PC-9 (cell line): Measurements from ENCODE around the gene TCIRG1. TPM values are rescaled to one million over a fixed set of nuclear protein-coding genes. Genes with fewer than 3 reads are reported as not detected.

Experiments
- BruUV-seq: library from RNA; stranded (reverse); fragments of 400-500 nt; replicated peaks from 2 replicates; lab custom pipeline; 2021; lab: Mats Ljungman, UMichigan
- CTCF ChIA-PET: fragments of 300-600 bp; sonication (Branson Sonifier 250); formaldehyde crosslinking; loops from one replicate; lab custom pipeline; 2022; ENCODE audit warnings: antibody characterized with exemption; lab: Charles Lee
- POLR2A ChIA-PET: fragments of 300-600 bp; sonication (Branson Sonifier 250); formaldehyde crosslinking; loops from one replicate; lab custom pipeline; 2022; ENCODE audit warnings: antibody characterized with exemption; ENCODE audit not compliant: unreplicated experiment; lab: Charles Lee
- DNase-seq, 2 experiments: peaks; one replicate each; pipeline versions ENCODE4 v3.0.0 to v3.0.0-alpha.2; 2015 to 2022; ENCODE audit warnings: mixed read lengths in 1 of 2
- H2AFZ ChIP-seq: fragments of 200-600 bp; sonication (generic); 2 replicates; pipeline ENCODE4 v1.8.1; 2017; ENCODE audit warnings: antibody characterized with exemption
- H3F3A ChIP-seq: fragments of 200-600 bp; sonication (generic); 2 replicates; pipeline ENCODE4 v1.8.1; 2017; ENCODE audit warnings: antibody characterized with exemption, mild to moderate bottlenecking, low read depth; ENCODE audit not compliant: insufficient read depth
- H3K27ac ChIP-seq: fragments of 200-600 bp; sonication (generic); 2 replicates; pipeline ENCODE4 v1.6.1; 2016; ENCODE audit warnings: mixed run types
- H3K27me3 ChIP-seq: fragments of 200-600 bp; sonication (generic); 2 replicates; pipeline ENCODE4 v1.6.1; 2016; ENCODE audit warnings: low read depth, mixed run types; ENCODE audit not compliant: insufficient read depth
- H3K36me3 ChIP-seq: fragments of 200-600 bp; sonication (generic); 2 replicates; pipeline ENCODE4 v1.6.1; 2016; ENCODE audit warnings: low read depth, mixed run types
- H3K4me1 ChIP-seq: fragments of 200-600 bp; sonication (generic); replicated peaks from 2 replicates; pipeline ENCODE4 v1.6.1; 2016; ENCODE audit warnings: mixed run types; ENCODE audit not compliant: insufficient read depth
- H3K4me2 ChIP-seq: fragments of 200-600 bp; sonication (generic); 2 replicates; pipeline ENCODE4 v1.6.1; 2017; ENCODE audit warnings: mixed run types
- H3K4me3 ChIP-seq: fragments of 200-600 bp; sonication (generic); 2 replicates; pipeline ENCODE4 v1.6.1; 2016; ENCODE audit warnings: mixed run types
- H3K79me2 ChIP-seq: fragments of 200-600 bp; sonication (generic); 2 replicates; pipeline ENCODE4 v1.6.1; 2017; ENCODE audit warnings: low read depth, mixed run types
- H3K9me2 ChIP-seq: fragments of 200-600 bp; sonication (generic); 2 replicates; pipeline ENCODE4 v1.8.1; 2017; ENCODE audit warnings: mild to moderate bottlenecking; ENCODE audit not compliant: insufficient read depth
- H3K9me3 ChIP-seq: fragments of 200-600 bp; sonication (generic); 2 replicates; pipeline ENCODE4 v1.8.1; 2016; ENCODE audit warnings: low read depth; ENCODE audit not compliant: insufficient read depth
- H4K20me1 ChIP-seq: fragments of 200-600 bp; sonication (generic); 2 replicates; pipeline ENCODE4 v1.8.1; 2017; ENCODE audit not compliant: insufficient read depth
- EZH2 ChIP-seq: fragments of 200-600 bp; sonication (generic); IDR thresholded peaks from 2 replicates; pipeline ENCODE4 v1.8.0; 2017; ENCODE audit warnings: antibody characterized with exemption, low read depth
- intact Hi-C: fragments of 100-400 bp; cut with micrococcal nuclease; formaldehyde crosslinking; loops from one replicate; pipeline ENCODE4 v1.10.0; 2022; ENCODE audit not compliant: unreplicated experiment
- total RNA-seq: library from RNA; stranded (reverse); gene quantifications from 2 replicates; pipeline ENCODE4 v1.2.3, GENCODE V29; 2021
- TF ChIP-seq, protein P1 (sequence below): fragments of 200-600 bp; sonication (generic); conservative IDR thresholded peaks from 2 replicates; pipeline ENCODE4 v1.6.1; 2017; ENCODE audit warnings: mixed run types, antibody characterized with exemption, mild to moderate bottlenecking, moderate library complexity

Gene TCIRG1
- total RNA-seq, 1 experiment from 2014 or later: 125 TPM

DNA sequence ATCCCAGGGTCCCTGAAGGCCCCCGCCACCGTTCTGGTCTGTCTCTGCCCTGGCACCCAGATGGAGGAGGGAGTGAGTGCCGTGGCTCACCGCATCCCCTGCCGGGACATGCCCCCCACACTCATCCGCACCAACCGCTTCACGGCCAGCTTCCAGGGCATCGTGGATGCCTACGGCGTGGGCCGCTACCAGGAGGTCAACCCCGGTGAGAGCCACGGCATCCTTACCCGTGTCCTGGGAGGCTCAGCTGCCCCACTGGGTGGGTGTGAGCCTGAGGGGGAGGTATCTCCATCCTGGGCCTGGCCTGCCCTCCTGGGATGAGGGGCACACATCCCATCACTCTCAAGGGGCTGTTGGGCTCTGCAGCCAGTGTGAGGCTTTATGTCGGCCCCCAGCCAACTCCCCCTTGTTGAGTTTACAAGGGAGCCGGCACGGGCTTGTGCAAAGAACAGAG lies 6.1 kb downstream of the TCIRG1 start:
- Histone ChIP-seq H3K27me3 (no peaks in the 10 kb centered on the region), H3F3A (peaks cover 31% of the 10 kb centered on the region; the same call in 1 of the 2 replicates), H4K20me1 (no peaks in the 10 kb centered on the region), H3K4me3 (no peak overlapping the region), H3K9me2 (no peaks in the 10 kb centered on the region), H3K4me2 (no peak overlapping the region), H2AFZ (no peak overlapping the region), H3K36me3 (no peaks in the 10 kb centered on the region), H3K79me2 (peaks cover 19% of the 10 kb centered on the region; the same call in 1 of the 2 replicates), H3K9me3 (no peaks in the 10 kb centered on the region), H3K27ac (no peak overlapping the region), H3K4me1 (peaks cover 17% of the 10 kb centered on the region)
- TF ChIP-seq, protein P1, sequence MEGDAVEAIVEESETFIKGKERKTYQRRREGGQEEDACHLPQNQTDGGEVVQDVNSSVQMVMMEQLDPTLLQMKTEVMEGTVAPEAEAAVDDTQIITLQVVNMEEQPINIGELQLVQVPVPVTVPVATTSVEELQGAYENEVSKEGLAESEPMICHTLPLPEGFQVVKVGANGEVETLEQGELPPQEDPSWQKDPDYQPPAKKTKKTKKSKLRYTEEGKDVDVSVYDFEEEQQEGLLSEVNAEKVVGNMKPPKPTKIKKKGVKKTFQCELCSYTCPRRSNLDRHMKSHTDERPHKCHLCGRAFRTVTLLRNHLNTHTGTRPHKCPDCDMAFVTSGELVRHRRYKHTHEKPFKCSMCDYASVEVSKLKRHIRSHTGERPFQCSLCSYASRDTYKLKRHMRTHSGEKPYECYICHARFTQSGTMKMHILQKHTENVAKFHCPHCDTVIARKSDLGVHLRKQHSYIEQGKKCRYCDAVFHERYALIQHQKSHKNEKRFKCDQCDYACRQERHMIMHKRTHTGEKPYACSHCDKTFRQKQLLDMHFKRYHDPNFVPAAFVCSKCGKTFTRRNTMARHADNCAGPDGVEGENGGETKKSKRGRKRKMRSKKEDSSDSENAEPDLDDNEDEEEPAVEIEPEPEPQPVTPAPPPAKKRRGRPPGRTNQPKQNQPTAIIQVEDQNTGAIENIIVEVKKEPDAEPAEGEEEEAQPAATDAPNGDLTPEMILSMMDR: no peak
- no peak for TF ChIP-seq EZH2
- ChIA-PET POLR2A (no interaction called here), CTCF (no interaction called here)
- intact Hi-C loops: loop anchor here (5.0 kb wide), 2 partner anchors 77 to 102 kb away; partner anchors contain the start of gene CHKA
- DNase-seq: no peak
- no TSS peak for BruUV-seq

DNA sequence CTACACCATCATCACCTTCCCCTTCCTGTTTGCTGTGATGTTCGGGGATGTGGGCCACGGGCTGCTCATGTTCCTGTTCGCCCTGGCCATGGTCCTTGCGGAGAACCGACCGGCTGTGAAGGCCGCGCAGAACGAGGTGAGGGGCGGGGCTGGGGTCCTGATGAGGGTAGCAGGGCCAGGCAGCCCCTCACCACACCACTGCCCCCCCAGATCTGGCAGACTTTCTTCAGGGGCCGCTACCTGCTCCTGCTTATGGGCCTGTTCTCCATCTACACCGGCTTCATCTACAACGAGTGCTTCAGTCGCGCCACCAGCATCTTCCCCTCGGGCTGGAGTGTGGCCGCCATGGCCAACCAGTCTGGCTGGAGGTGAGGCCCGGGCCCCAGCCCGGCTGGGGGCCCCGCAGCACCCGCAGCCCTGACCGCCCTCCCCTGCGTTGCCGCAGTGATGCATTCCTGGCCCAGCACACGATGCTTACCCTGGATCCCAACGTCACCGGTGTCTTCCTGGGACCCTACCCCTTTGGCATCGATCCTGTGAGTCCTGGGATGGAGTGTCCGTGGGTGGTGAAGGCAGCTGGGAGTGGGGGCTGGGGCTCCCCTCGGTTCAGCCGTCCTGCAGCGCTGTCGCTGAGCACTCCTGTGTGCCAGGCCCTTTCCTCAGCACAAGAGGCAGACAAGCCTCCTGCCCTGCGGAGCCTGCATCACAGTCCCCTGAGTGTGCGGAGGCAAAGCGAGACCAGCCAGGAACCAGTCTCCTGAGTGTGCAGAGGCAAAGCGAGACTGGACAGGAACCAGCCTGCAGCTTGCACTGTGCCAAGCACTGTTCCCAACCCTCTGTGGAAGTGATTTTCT lies 8.8 kb downstream of the TCIRG1 start:
- H4K20me1 ChIP-seq: peaks cover 14% of the 10 kb centered on the region
- H2AFZ ChIP-seq: no peak overlapping the region
- intact Hi-C loops: no loop called here
- peaks cover 4% of the 10 kb centered on the region; the same call in 1 of the 2 replicates for H3K79me2 ChIP-seq
- H3K27ac ChIP-seq: no peak overlapping the region
- peaks cover 14% of the 10 kb centered on the region for H3K4me1 ChIP-seq
- no peak for DNase-seq
- ChIA-PET CTCF (no interaction called here), POLR2A (no interaction called here)
- H3K27me3 ChIP-seq: no peaks in the 10 kb centered on the region
- BruUV-seq: no TSS peak
- no peaks in the 10 kb centered on the region for H3K9me2 ChIP-seq
- H3F3A ChIP-seq: peaks cover 37% of the 10 kb centered on the region; the same call in 1 of the 2 replicates
- H3K4me2 ChIP-seq: no peak overlapping the region
- TF ChIP-seq EZH2: no peak
- TF ChIP-seq, protein P1: no peak
- H3K36me3 ChIP-seq: no peaks in the 10 kb centered on the region
- no peak overlapping the region for H3K4me3 ChIP-seq
- H3K9me3 ChIP-seq: no peaks in the 10 kb centered on the region

DNA sequence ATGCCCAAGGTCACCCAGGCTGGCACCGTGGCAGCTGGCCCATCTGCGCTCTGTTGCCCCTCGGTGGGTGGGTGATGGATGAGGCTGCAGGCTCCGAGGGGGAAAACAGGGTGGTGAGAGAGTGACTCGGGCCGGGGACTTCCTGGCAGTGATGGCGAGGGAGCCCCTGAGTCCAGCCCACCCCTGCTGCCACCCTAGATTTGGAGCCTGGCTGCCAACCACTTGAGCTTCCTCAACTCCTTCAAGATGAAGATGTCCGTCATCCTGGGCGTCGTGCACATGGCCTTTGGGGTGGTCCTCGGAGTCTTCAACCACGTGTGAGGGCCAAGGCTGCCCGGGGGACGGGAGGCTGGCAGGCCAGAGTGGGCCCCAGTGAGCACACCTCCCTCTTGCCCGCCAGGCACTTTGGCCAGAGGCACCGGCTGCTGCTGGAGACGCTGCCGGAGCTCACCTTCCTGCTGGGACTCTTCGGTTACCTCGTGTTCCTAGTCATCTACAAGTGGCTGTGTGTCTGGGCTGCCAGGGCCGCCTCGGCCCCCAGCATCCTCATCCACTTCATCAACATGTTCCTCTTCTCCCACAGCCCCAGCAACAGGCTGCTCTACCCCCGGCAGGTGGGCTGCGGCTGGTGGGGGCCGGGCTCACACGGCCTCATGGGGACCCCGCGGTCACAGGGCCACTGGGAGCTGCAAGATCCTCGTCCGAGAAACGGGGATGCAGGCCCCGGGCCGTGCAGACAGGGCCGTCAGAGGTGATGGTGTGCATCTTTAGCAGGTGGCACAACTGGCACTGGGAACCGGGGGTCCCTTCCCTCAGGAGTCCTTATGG lies 10.1 kb downstream of the TCIRG1 start:
- H3K4me2 ChIP-seq: no peak overlapping the region
- no peak overlapping the region for H3K4me3 ChIP-seq
- POLR2A ChIA-PET: no interaction called here
- no peaks in the 10 kb centered on the region for H3K9me2 ChIP-seq
- DNase-seq: no peak
- H3K79me2 ChIP-seq: no peaks in the 10 kb centered on the region
- no TSS peak for BruUV-seq
- H2AFZ ChIP-seq: no peak overlapping the region
- CTCF ChIA-PET: no interaction called here
- H3K9me3 ChIP-seq: no peaks in the 10 kb centered on the region
- intact Hi-C loops: no loop called here
- peaks cover 19% of the 10 kb centered on the region for H4K20me1 ChIP-seq
- 0 out of 2 replicates have a peak, but pooled peaks cover 2% of the 10 kb centered on the region for H3K4me1 ChIP-seq
- H3K36me3 ChIP-seq: no peaks in the 10 kb centered on the region
- H3K27me3 ChIP-seq: no peaks in the 10 kb centered on the region
- no peak overlapping the region for H3K27ac ChIP-seq
- peaks cover 46% of the 10 kb centered on the region; the same call in 1 of the 2 replicates for H3F3A ChIP-seq
- TF ChIP-seq, protein P1: no peak
- TF ChIP-seq EZH2: no peak
